ENCODE data around the gene SLC31A1.

Gene SLC31A1

DNA sequence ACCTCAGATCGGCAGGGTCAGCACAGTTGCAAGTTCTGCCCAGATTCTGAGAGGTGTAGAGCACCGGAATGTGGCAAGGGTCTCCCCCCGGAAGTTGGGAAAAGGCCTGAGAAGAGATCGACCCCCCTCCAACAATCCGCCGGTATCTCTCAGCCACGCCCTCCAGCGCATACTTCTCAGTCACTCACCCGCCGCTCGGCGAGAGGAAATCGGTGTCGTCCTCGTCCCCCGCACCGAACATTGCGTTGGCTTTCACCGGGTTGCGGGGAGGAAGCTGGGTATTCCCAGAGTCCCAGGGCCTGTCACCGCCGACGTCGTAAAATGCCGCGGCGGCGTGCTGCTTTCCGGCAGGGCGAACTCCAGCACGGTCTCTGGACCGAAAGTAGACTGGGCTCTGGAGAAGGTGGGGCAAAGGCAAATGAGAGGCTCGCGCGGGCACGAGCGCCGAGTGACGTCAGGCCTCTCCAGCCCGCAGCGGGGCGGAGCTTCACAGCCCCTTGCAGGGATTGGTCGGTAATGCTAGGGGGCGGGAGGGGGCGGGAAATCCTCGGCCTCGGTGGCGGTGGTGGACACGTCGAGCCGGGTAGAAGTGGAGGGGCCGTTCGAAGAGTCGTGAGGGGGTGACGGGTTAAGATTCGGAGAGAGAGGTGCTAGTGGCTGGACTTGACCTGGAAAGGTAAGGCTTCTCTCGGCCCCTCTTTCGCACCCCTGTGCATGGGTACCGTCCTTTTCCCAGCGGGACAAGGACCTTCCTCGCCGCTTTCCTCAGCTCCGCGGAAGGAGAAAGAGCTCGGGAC, at the start of gene SLC31A1, which contains the start of gene FKBP15:
TSS of gene SLC31A1 (plus strand) at position 542 of the 797 bp plus-strand sequence. CDS start 34,605 bp downstream, outside the sequence.
TSS of gene FKBP15 (minus strand) at position 275 of the 797 bp plus-strand sequence. CDS start at position 241, 34 bp downstream.
- DNase-seq: peak; percentile 99

DNA sequence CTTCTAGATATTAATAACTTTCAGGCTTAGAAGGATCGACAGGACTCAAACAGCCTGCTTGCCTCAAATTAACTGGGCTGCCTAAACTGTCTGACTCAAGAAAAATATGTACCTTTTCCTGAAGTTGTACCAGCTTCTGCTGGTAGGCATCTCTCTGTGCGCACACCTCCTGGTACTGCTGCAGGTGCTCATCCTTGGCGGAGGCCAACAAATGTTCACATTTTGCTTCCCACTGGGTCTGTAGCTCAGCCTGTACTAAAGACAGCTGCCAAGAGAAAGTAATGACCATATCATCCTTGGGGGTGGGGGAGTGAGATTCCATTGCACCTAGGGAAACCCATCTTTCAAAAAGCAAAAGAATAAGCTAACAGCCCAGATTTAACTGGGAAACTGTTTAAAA, 48.0 kb upstream of the SLC31A1 start:
- DNase-seq: no peak

DNA sequence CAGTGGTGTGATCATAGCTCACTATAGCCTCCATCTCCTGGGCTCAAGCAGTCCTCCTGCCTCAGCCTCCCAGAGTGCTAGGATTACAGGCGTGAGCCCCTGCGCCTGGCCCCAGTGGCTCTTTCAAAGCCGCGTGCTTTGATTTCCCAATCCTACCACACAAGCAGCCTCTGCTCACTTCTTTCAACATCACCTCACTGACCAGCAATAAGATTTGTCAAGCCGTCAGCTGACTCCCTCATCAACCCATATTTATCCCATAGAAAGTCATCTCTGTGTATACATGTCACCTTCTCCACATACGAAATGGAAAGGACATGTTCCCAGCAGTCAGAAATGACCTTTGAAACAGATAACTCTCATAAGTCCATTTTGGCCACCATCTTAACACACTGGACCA, 44.5 kb upstream of the SLC31A1 start:
- DNase-seq: no peak

DNA sequence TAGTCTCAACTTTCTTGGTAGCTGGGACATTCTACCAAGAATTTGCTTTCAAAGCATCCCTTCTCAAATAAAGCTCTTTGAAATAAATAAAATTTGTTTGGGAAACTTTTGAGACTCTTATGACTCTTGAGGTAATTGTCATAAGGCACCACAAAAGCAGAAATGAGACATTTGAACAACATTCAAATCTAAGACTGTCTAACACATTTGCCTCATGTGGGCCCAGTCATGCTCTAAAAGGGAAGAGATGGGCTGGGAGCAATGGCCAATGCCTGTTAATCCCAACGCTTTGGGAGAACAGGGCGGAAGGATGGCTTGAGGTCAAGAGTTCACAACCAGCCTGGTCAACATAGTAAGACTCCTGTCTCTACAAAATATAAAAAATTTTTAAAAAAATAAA, 44.1 kb upstream of the SLC31A1 start:
- no peak for DNase-seq

DNA sequence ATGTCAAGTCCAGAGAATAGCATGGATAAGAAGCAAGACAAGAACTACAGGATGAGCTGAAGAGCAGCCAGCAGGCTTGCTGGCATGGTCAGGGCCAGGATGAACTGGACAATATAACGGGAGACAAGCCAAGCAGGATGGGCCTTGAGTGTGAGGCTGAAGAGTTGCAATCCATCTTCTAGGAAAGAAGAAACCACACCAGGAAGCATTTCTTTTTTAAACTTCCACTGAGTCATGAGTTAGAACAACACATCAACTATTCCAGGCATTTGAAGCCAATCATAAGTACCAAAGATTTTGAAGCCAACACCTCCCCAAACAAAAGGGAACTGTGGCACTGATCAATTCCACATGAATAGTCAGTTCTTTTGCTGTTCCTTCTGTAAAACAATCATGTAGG, 43.3 kb upstream of the SLC31A1 start:
- DNase-seq: peak; percentile 25

DNA sequence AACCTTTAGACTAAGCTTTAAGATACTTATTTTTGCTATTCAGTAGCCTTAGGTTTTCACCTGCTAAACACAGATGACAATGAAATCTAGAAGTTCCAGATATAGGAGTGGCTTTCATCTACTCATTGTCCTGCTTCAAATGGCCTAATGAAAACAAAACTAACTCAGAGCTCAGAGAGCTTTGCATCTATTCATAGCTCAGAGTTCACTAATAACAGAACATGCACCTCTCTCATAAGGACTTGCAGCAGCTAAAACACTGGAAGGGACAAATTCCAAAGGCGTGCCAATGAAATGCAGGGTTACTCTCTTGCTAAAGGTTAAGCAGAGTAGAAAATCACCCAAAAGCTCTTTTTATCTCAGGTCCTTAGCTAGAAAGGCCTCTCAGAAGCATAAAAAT, 41.5 kb upstream of the SLC31A1 start:
- no peak for DNase-seq

DNA sequence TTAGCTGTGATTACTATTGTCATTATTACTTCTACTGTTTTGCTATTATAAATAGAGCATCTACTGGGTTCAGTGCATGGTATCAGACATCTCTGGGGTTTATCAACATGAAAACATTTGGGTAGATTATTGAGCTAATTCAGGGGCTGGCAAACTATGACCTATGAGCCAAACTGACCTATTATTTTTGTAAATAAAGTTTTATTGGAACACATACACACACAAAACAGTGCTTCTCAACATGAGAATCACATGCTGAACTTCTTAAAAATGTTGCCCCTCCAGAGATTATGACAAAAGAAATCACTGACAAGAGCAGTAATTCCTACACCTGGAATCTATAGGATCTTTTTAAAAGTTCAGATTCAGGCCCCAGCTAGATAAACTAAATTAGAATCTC, 40.2 kb upstream of the SLC31A1 start:
- no peak for DNase-seq

DNA sequence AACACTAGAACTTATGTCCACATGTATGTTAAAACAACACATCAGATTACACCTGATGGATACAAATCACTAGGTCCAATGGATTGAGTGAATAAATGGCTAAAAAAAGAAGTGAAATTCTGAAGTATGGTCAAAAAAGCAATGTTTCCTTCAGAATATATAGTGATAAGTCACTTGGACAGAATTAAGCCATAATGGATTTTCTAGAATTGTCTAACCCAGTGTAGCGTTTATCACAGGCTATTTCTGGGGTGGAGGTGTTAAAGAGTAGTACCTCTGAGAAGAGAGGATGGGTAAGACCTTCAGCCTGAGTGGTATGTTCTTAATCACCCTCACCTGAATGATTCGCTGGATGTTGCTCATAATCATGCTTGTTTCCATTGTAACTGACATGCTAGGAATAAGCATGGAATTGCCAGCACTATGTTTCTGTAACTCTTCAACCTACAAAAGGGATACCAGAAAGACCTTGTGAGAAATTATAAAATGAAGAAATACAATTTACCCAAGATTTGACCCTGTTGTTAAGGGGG, 37.3 kb upstream of the SLC31A1 start:
- DNase-seq: no peak

DNA sequence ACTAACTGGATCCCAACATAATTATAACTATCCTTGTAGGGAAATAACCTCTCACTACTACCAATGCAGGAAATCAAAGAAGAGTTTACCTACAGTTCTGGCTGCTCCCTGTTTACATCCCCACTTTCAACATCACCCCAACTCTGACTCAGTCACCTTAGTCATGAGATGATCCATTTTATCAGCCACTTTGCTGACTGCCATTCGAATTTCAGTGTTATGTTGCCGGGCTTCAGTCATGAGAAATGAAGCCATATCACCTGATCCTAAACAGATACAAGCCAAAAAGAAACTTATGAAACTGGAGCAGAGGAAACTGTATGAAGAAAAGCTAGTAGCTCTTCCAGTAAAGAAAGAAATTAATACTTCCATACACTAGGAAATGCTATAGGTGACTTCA, 36.8 kb upstream of the SLC31A1 start:
- DNase-seq: peak; percentile 13

DNA sequence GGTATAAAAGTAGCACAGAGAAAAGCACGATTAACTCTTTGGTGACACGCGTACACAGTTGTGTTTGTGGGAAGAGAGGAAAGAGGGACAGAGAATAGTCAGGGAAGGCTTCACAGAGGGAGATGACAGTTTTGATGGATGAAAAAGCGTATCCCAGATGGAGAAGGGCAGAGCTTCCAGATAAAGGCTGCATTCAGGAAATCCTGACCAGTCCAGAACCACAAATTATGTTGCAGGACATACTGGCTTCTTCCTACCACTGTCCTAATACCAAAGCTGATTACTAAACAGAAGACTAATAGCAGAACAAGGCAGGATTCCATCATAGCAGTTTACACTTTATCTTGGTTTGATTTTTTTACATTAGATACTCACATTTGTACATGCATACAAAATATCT, 36.1 kb upstream of the SLC31A1 start:
- peak; percentile 6 for DNase-seq

DNA sequence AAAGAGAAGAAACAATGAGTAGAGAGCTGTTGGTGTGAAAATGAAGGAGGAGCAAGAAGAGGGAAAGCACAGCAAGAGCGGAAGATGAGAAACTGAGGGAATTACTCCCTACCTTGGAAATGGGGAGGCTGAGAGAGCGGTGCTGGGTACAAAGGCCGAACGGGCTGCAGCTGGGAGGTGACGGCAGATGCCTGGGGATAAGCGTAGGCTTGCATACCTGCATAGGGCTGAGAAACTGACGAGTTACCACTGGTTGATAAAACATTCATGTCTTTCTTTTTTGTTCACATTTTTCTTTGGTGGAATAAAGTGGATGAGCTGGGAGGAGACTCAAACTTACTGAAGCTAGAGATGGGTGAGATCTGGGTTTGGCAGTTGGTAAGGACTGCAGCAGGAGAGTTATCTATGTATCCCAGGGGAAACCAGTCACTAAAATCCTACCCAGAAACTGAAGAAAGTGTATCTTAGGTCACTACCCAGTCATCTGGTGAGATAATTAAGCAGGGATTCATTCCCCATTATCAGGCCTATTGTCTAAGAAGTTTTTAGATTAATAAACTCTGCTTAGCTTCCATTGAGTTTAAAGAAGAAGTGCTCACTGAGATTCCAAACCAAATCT, 35.1 kb upstream of the SLC31A1 start:
- DNase-seq: no peak

DNA sequence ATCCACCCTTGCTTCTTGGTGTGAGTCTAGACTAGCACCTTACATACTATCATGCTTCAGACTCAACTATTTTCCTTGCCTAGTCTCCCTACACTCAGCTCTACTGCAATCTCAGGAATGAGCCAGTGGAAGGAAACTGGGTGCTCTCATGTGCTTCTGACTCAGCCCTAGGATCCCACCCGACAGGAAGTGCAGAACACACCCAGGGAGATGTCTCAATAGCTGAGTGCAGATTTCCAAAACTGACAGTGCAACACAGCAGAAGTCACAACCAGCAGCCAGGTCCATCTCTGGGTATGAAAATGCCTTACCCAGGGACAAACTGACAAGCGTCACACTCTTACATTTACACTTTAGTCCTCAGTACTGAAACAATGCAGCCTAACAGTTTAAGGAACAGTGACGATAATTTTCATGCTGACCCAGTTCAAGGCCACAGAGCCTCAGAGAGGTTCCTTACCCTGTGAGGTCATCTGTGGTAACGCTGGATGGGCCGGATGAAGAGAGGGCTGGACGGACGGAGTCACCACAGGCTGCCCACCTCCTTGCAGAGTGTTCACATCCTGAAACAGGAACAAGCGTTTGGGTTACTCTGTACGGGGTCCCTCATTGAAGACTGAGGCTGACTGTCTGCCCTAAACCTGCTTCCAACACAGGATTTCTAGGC, 33.3 kb upstream of the SLC31A1 start:
- peak; percentile 97 for DNase-seq

DNA sequence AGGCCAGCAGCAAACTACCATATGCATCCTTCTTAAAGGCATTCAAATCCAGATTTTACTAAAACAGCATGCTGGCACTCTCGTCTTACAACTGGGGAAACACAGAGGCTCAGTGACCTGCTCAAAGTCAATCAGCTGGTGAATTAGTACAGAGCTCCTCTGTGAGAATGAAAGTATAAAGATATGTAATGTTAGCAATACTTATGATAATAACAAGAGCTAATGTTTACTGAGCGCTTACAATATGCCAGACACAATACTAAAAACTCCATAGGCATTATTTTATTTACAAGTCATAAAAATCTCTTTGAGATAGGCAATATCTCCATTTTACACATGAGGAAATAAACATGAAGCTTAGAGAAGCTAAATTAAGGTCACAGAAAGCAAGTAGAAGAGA, 28.9 kb upstream of the SLC31A1 start:
- DNase-seq: no peak

DNA sequence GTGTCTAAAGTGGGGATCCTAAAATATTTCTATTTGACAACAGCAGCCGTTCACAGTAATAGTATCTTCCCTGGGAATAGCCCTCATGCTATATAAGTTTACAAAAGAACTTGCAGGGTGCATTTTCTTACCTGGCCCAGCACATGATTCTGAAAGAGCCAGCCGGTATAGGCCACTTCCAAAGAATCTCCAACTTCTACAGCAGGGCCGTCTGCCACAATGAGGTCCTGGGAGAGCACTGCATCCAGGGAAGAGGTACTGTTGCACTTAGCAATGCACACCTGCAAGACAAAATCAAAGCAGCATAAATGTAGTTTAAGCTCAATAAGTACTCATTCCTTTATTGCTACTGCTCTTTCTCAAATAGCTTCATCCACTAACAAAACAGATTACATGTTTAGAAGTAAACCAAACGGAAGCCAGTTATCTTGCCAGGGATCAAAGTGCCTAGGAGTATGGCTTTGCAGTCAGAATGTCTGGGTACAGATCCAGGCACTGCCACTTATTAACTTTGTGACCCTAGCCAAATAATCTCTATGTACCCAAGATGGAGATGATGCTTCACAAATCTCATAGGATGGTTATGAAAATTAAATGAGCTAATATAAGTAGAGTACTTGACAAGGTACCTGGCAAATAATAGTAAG, 21.5 kb upstream of the SLC31A1 start:
- DNase-seq: no peak

DNA sequence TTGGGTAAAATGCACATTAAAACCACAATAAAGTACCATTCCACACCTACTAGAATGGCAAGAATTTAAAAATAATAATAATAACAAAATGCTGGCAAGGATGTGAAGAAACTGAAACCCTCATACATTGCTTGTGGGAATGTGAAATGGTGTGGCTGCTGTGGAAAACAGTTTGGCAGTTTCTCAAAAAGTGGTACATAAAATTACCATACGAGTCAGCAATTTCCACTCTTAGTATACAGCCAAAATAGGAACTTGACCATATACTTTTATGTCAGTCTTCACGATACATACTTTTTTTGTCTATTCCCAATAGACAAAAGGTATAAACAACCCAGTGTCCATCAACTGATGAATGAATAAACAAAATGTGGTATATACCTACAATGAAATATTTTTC, 15.9 kb upstream of the SLC31A1 start:
- DNase-seq: no peak

DNA sequence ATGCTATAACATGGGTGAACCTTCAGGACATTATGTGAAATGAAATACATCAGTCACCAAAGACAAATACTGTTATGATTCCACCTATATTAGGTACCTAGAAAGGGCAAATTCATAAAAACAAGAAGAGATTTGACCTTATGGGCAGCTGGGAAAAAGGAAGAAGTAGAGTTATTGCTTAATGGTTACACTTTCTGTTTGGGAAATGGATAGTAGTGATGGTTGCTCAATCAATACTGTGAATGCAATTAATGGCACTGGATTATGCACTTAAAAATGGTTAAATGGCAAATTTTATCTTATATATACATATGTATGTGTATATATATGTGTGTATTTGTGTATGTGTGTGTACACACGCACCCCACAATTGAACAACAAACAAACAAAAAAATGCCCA, 15.5 kb upstream of the SLC31A1 start:
- no peak for DNase-seq

DNA sequence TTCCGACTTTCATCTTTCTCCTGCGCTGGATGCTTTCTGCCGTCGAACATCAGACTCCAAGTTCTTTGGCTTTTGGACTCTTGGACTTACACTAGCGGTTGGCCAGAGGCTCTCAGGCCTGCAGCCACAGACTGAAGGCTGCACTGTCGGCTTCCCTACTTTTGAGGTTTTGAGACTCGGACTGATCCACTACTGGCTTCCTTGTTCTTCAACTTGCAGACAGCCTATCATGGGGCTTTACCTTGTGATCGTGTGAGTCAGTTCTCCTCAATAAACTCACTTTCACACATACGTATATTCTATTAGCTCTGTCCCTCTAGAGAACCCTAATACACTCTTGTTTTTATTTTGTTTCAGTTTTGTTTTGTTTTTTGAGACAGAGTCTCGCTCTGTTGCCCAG, 10.5 kb upstream of the SLC31A1 start:
- no peak for DNase-seq

DNA sequence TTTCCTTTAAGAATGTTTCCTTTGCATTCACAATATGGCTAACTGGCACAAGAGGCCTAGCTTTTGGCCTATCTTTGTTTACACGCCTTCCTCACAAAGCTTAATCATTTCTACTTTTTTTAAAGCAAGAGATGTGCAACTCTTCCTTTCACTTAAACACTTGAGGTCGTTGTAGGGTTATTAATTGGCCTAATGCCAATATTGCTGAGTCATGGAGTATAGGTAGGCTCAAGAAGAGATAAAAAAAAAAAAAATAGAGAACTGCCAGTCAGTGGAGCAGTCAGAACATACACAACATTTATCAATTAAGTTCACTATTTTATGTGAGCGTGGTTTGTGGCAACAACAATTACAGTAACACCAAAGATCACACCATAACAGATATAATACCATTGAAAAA, 6.2 kb upstream of the SLC31A1 start:
- DNase-seq: peak; percentile 48

DNA sequence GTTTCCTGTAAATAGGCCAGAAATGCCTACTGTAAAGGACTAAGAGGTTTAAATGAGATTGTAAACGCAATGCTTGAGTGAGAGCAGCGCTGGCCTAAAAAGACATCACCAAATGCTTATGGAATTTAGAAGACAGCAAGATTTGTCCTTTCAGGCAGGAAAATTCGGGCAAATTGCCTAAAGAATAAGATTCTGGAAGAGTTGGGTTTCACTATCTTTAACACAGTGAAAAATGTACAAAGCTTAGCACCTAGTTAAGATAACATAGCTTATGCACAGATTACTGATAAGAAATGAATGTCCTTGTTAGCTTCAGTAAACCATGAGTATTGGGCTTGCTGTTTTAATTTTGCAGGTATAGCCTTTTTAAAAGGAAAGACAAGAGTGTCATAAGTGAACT, 4.9 kb upstream of the SLC31A1 start:
- no peak for DNase-seq

DNA sequence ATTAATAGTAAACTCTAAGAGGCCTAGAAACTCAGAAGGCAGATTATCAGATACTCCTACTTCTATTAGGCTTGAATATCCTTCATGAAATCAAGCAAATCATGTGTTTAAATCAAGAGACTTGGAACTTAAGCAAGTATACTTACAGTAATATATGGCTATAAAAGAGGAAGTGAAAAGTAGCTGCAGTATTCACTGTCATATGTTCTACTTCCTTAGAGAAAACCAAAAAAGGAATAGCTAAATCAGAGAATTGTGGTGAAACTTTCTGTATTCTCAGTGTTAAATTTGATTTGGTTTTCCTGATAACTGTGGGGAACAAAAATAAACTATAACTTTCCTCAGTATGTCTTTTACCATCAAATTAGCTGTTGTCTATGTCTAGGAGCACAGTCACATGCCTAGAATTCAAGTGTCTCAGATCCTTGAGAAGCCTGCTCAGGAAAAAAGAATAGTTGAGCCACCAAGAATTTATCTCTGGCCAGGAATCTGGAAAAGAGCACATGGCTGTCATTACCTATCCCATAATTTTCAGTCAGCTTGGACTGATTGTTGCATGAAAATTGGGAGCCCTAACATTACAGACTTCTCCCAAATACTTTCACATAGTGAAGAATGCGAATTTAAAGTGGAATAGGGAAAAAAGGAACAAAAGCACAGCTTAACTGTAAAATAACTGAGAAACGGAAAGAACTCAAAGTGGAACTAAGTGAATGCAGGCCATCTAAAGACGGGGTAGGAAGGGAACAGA, 2.0 kb upstream of the SLC31A1 start:
- no peak for DNase-seq

DNA sequence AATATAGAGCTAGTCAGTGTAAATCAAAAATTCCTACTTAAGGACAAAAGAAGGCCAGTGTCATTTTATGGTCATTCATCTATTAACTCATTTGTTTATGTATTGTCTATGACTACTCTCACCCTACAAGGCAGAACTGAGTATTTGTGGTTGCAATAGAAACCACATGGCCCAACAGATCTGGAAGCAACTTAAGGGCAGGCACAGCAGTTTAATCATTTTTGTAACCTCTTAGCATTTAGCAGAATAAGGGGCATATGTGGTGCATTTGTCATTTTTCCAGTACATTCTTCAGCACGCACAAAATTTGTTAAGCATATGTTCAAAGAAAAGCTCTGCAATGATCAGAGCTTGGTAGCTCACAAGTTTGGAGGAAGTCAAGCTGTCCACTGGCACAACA, 1.4 kb upstream of the SLC31A1 start:
- DNase-seq: no peak

DNA sequence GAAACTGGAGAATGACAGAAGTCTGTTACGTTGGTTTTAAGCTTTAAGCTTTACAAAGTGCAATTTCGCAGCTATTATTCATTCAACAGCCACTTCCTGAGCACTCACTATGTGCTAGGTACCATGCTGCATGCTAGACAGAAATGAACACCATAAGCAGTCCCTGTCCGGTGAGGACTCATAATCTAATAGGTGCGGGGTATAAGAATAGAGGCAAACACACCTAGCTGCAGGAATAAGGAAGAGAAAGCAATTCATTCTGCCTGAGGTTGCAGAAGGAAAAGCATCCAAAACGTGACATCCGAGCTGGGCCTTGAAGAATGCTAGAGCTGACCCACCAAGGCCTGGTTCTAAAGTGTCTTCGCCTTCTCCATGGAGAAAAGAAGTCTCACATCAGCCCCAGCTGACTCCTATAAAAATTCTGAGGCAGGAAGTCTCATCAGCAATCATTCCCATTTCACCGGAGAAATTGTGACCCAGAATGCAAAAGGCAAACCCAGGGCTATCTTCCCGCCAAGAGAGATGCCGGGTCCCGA, 809 bp upstream of the SLC31A1 start:
- no peak for DNase-seq

All from NCI-H226 (cell line).